Prostate gland (tissue), 2 donors: Measurements from ENCODE around the gene GNL3.

ENCODE experiments used
- POLR2A ChIP-seq: fragments of 450-650 bp; IDR thresholded peaks from one replicate; pipeline ENCODE4 v1.6.1; 2016; ENCODE audit warnings: antibody characterized with exemption, mild to moderate bottlenecking
- POLR2AphosphoS5 ChIP-seq: sonication (generic); formaldehyde crosslinking; IDR thresholded peaks from one replicate; pipeline ENCODE4 v1.6.1; 2017; ENCODE audit warnings: antibody characterized with exemption
- TF ChIP-seq, protein P1 (sequence below), 4 experiments: fragments of 200-600 bp in 2 of 4; fragments of 450-650 bp in 2 of 4; sonication (generic) in 2 of 4; IDR thresholded peaks; 1 replicate in 3 of 4; 2 replicates in 1 of 4; pipeline ENCODE4 v1.5.1; 2016 to 2019; ENCODE audit warnings: antibody characterized with exemption in 4 of 4, mild to moderate bottlenecking in 2 of 4, moderate library complexity in 2 of 4

DNA sequence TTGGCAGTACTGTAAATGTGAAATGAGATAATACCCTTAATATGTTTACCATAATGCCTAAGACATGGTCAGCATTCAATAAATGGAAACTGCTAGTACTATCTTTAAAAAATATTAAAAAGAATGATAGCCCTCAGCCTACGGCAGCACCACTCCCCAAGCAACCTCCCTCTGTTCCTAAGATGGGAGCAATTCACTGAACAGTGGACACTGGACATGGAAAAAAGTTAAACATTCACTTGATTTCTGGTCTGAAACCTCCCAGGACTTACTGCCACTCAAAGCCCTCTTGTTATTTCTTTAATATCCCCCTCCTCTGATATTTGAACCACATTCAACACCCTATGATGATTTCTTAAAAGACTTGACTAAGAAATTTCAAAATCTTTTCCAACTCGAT is 57.9 kb downstream of the GNL3 start:
- TF ChIP-seq POLR2A (no peak), POLR2AphosphoS5 (no peak)
- TF ChIP-seq, protein P1, sequence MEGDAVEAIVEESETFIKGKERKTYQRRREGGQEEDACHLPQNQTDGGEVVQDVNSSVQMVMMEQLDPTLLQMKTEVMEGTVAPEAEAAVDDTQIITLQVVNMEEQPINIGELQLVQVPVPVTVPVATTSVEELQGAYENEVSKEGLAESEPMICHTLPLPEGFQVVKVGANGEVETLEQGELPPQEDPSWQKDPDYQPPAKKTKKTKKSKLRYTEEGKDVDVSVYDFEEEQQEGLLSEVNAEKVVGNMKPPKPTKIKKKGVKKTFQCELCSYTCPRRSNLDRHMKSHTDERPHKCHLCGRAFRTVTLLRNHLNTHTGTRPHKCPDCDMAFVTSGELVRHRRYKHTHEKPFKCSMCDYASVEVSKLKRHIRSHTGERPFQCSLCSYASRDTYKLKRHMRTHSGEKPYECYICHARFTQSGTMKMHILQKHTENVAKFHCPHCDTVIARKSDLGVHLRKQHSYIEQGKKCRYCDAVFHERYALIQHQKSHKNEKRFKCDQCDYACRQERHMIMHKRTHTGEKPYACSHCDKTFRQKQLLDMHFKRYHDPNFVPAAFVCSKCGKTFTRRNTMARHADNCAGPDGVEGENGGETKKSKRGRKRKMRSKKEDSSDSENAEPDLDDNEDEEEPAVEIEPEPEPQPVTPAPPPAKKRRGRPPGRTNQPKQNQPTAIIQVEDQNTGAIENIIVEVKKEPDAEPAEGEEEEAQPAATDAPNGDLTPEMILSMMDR (IDR thresholded peaks at IDR 0.05) = no peak
